ENCODE measurements around the gene LRRC9.

Gene LRRC9

DNA sequence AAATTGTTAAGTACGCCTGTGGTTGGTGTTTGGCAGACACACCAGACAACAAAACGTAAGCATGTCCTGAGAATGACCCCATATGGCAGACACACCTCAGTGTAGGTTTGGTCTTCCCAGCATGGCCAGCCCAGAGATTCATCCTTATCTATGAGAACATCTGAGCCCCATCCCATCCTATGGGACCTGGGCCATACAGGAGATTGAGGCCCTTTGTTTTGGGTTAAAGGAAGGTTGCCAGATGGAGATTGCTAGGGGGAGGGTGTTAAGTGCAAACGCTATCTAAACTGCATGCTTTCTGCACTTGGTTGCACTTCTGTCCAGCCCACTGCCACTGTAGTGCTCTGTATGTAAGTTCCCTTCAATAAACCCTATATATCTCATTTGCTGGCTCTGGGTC lies 167.7 kb downstream of the LRRC9 start:
- TF ChIP-seq, protein P1, sequence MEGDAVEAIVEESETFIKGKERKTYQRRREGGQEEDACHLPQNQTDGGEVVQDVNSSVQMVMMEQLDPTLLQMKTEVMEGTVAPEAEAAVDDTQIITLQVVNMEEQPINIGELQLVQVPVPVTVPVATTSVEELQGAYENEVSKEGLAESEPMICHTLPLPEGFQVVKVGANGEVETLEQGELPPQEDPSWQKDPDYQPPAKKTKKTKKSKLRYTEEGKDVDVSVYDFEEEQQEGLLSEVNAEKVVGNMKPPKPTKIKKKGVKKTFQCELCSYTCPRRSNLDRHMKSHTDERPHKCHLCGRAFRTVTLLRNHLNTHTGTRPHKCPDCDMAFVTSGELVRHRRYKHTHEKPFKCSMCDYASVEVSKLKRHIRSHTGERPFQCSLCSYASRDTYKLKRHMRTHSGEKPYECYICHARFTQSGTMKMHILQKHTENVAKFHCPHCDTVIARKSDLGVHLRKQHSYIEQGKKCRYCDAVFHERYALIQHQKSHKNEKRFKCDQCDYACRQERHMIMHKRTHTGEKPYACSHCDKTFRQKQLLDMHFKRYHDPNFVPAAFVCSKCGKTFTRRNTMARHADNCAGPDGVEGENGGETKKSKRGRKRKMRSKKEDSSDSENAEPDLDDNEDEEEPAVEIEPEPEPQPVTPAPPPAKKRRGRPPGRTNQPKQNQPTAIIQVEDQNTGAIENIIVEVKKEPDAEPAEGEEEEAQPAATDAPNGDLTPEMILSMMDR (IDR thresholded peaks at IDR 0.05; ENCODE audit: insufficient read depth, low read depth, low read length, missing control alignments), result no peak
- no peak for DNase-seq (ENCODE audit: low read depth)
- no peak overlapping the region for H3K4me3 ChIP-seq (ENCODE audit: low read depth, low read length)

DNA sequence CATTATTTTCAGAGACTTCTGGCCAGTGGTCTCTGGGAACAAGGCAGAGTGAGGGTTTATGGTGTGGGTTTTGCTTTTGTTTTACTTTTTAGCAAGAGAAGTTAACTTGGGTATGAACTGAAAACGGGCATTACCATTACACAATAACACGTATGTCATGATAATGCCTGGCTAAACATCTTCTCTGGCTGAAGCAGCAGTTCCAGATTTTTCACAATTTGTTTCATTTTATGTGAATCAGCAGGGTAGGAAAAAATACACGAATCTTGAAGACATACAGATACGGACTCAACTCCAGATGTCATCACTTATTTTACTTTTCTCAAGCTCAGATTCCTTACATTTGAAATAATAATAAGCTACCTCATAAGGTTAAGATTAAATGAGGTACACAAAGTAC lies 169.3 kb downstream of the LRRC9 start:
- TF ChIP-seq, protein P1 (IDR thresholded peaks at IDR 0.05; ENCODE audit: insufficient read depth, low read depth, low read length, missing control alignments), result no peak
- DNase-seq (ENCODE audit: low read depth), result no peak
- H3K4me3 ChIP-seq (ENCODE audit: low read depth, low read length), result no peak overlapping the region

DNA sequence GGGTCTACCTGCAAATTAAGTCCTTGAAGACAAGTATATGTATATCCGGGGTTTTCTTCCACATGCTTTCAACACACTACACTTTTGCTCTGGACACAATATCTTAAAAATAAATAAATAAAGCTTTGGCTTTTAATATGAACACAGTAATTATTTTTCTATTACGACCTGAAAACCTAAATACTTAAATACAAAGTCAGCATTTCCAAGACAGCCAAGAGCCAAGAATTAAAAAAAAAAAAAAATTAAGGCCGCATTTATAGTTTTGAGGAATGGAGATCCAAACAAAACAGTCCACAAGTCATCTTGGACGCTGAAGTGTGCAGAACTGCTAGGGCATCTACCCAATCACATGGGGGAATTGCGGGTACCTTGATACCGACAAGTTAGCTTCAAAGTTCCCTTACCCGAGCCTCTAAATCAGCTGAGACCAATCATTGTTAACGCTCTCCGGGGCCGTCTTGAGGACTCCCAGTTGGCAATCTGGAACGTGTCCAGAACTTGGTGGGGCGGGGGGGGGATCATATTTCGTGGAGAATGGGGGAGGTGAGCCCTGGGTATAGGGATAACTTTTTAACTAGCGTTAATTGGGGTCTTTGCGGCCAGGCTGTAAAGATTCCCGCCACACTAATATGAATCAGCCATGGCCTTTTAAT lies 171.0 kb downstream of the LRRC9 start:
- TF ChIP-seq, protein P1 (IDR thresholded peaks at IDR 0.05; ENCODE audit: insufficient read depth, low read depth, low read length, missing control alignments), result no peak
- DNase-seq (ENCODE audit: low read depth), result peak; percentile 61
- peak overlapping the region; percentile 68 for H3K4me3 ChIP-seq (ENCODE audit: low read depth, low read length)

DNA sequence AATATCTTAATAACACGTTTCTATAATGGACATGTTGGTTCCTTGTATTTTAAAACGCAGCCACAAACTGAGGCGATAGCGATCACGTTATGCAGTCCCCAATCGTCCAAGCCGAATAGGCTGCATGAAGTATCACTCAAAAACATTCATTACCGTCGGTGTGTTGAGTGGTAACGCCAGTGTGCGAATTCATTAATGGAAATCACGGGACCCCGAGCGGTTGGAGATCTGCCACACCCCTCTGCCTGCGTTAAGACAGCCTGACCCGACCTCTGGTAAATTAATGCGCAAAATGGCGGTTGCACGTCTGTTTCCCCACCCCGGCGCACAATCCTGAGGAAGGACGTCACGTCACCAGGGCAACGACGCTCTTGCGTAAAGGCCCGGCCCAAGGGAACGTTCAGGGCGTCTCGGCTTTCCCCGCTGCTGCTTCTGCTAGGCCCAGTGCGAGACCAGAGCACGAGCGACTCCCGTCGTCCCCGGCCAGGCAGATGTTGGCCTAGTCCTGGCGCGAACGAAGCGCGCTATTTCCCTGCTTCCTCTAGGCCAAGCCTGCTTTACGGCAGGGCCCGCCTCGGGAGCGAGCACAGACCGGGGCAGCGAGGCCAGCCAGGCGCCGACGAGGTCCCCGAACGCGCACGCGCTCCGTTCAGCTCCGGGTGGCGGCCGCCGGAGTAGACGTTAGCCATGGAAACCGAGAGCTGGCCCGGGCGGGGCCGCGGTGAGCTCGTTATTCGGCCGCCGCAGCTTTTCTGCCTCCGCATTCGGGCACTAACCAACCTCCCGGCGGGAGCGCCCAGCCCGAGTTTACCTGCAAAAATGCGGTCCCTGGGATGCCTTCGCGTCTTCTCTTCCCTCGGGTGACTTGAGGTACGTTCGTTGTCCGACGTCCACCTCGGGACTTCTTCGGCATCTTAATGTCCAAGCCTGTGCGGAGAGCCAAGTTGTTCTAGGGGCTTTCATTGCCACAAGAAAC lies 171.9 kb downstream of the LRRC9 start, which contains the start of gene PCNX4:
Gene PCNX4, plus strand, starts transcription at position 374 of the 976 bp plus-strand sequence. CDS start 15,716 bp downstream, outside the sequence.
- peak within 1 kb of the TSS; percentile 68 for H3K4me3 ChIP-seq (ENCODE audit: low read depth, low read length)
- TF ChIP-seq, protein P1 (IDR thresholded peaks at IDR 0.05; ENCODE audit: insufficient read depth, low read depth, low read length, missing control alignments), result no peak
- peak; percentile 99 for DNase-seq (ENCODE audit: low read depth)

DNA sequence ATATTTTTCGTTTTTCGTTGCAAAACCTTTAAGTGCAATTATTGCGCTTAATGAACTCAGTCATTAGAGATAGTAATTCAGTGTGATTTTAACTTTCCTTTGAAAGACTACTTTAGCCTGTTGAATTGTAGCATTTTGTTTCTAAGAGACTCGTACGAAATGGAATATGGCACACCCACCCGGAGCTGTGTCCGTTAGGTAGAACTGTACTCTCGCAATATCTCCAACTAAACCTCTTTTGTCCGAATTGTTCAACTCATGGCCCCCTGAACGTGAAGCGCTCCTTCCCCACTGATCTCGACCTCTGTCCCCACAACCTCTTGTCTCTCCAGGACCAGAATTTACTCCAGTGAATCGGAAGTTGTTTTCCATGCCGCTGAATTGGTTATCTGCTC lies 172.6 kb downstream of the LRRC9 start:
- peak; percentile 55 for DNase-seq (ENCODE audit: low read depth)
- peak overlapping the region; percentile 68 for H3K4me3 ChIP-seq (ENCODE audit: low read depth, low read length)
- TF ChIP-seq, protein P1 (IDR thresholded peaks at IDR 0.05; ENCODE audit: insufficient read depth, low read depth, low read length, missing control alignments), result no peak

DNA sequence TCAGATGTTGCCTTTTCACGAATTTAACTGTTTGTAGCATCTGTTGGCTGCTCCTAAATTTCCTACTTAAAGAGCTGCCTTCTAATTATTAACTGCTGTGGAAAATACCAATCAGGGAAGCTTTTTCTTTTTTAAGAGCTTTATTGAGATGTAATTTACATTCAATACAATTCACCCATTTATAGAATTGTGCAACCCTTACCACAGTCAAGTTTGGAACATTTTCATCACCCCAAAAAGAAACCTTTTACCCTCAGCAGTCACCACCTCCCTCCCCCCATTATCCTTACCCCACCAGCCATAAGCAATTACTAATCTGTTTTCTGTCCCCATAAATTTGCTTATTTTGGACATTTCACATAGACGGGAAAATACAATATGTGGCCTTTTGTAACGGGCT lies 173.1 kb downstream of the LRRC9 start:
- H3K4me3 ChIP-seq (ENCODE audit: low read depth, low read length), result peak overlapping the region; percentile 68
- TF ChIP-seq, protein P1 (IDR thresholded peaks at IDR 0.05; ENCODE audit: insufficient read depth, low read depth, low read length, missing control alignments), result no peak
- no peak for DNase-seq (ENCODE audit: low read depth)

Measured in GM12865 (cell line).